GM21737 (cell line): ENCODE data around the gene TPD52L2.

ENCODE experiments used
- ATAC-seq: cut with Tn5 transposase; IDR thresholded peaks from one replicate; pipeline ENCODE4 v1.9.1; 2021; ENCODE audit warnings: mild to moderate bottlenecking, moderate library complexity; ENCODE audit not compliant: unreplicated experiment

TPD52L2 gene

DNA sequence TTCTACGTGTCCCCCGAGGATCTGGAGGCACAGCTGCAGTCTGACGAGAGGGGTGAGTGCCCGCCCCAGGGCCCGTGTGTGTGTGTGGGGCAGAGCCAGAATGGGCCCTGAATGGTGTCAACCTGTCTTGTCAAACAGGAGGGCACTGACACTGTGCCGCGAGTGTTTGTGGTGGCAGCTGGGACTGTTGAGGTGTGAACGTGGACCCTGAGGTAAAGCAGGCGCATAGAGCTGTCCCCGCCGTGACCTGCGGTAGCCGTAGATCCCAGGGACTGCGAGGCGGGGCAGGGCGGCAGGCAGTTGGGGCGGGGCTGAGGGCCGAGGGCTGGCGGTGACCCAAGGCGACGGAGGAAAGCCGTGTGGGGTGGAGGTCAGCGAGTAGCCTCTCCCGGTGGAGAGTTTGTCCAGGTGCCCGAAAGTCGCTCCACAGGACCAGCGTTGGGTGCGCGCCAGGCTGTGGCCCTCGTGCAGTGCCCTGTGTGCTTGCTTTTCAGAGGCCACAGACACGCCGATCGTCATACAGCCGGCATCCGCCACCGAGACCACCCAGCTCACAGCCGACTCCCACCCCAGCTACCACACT lies 66.0 kb downstream of the TPD52L2 start:
- no peak for ATAC-seq

DNA sequence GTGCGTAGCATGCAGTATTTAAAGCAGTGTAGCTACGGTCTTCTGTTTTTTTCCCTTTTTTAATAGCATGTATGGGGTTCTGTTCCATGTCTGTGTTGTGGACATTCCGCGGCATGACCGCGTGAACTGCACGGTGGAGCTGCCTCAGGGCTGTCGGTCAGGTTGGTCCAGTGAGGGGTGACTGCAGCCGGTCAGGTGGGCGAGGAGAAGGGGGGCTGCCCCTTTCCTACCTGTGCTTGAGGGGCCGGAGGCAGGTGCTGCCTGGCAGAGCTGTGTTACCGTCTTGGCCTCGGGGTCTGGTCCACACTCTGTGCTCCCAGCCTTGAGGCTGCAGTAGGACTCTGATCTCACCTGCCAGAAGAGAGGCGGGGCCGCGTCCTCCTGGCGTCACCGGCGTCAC lies 66.7 kb downstream of the TPD52L2 start:
- no peak for ATAC-seq

DNA sequence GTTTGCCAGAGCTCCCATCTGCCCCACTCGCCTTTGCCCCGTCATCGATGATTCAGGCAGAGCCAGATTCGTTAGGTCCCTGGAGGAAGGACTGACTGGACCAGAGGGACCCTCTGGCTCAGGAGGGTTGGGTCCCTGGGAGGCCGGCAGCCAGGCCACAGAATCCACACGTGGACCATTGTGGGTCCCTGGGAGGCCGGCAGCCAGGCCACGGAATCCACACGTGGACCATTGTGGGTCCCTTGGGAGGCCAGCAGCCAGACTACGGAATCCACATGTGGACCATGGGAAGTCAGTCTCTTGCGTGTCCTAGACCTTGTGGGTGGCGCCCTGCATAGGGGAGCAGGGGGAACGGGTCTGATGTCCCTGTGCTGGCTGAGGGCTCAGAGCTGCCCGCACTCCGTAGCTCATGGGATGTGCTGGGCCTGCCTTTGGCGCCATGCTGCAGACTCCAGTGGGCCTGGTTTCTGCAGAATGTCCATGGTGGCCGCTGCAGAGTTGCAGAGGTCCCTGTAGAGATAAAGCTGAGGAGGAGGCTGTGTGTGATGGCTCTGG lies 67.6 kb downstream of the TPD52L2 start:
- no peak for ATAC-seq

DNA sequence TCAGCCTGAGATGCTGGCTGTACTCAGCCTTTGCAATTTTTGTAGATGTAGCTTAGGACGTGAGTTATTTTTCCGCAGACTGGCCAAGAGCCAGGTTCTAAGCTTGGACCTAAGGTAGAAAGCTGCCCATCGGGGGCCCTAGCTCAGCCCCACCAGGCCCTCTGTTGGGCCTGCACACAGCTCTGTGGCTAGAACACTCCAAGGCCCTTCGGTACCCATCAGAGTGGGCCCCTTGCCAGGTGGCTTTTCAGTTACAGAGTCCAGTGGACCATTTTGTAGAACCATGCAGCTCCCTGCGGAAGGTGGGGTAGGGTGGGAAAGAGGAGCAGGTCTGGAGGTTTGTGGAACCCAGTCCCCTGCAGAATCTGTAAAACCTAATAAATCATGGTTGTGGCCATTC lies 68.6 kb downstream of the TPD52L2 start:
- ATAC-seq: no peak

DNA sequence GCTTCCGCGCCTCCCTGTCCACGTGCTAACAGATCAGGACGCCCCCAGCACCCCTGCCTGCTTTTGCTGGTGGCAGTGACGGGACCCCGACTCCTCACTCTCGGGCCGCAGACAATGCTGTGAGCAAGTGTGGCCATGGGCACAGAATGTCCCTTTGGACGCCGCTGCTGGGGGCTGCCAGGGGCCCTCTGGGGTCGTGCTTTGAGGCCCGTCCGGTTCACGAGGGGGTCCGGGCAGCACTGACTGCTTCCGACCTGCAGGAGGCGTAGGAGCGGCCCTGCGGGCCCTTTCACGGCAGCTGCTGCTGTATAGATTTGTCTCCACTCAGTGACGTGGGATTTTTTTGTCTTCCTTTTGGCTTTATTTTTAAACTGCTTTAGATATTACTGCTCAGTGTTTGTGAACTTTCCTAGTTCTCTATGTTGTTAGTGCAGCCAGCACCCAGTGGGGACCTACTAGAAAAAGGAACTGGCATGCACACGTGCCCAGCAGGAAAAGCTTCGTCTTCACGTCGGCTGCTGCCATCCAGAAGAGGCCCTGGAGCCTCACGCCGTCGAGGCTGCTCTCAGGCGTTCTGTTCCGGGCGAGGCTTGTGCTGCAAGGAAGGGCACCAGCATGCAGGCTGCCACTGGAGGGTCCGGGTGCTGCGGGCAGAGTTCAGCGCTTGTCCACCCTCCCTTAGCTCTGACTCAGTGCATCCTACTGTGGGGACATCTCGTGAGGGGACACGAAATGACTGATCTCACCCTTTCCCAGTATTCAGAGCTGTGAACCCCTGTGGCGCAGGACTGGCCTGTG lies 69.4 kb downstream of the TPD52L2 start:
- no peak for ATAC-seq

DNA sequence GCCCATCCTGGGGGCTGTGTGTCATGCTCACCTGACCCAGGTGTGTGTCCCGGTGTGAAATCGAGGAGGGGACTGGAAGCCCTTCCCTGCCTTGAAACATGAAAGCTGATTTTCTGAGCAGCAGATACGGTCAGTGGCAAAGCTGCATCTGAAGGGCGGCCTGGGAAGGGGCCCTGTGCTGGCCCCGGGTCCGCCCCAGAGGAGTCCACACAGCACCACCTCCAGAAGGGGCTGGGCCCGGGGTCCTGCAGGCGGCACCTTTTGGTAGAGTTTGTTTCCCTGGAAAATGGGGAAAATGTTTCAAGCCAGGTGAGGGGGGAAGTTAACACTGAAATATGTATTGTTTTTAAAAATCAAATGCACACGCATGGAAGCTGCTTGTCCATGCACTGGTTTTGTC lies 70.4 kb downstream of the TPD52L2 start:
- no peak for ATAC-seq

DNA sequence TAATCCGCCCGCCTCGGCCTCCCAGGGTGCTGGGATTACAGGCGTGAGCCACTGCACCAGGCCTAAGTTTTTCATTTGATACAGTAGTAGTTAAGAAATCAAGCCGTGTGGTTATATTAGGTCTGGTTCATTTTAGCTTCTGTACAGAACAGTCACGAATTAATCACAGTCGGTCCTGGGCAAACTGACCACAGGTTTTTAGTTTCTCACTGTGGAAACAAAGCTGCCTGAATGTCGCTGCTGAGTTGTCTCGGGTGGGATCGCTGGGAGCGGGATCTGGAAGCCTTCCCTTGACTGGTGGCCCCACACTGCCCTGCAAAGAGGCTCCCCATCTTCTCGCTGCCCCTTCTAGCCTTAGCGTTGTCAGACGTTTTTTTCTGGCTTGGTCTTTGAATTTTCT lies 72.5 kb downstream of the TPD52L2 start:
- ATAC-seq: no peak

DNA sequence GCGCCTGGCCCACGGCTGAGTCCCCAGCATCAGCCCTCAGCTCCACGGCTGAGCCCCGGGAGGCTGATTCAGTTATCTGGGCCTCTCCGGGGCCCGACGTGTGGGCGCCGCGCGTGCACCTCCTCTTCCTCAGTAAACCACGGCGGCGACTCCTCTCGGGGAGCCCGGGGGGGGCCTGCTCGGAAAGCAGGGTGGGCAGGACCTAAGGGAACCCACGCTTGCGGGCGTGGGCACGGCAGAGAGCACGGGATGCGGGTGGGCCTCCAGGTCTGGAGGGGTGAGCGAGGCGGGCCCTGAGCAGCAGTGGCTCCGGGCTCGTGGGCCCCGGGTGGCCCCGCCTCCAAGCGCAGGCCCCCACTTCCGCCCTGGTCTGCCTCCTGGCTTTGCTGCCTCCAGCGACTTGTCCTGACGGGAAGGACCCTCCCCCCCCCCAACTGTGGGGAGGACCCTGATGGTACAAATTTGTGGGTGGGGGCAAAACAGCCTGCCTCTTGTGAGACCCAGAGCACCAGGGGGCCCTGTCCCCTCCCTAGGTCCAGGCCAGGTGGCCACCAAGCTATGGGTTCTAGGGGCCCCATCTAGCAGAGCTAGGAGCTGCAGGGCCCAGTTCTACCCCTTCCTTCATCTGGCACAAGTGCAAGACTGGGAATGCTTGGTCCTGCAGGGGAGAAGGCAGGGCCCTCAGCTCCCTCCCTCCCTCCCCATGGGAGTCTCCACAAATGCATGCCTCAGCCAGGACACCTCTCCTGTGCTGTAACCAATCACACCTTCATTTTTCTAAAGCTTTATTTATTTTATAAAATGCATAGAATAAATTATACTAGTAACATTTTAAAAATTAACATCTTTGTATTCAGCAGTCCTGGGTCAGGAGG lies 74.2 kb downstream of the TPD52L2 start:
- ATAC-seq: no peak

DNA sequence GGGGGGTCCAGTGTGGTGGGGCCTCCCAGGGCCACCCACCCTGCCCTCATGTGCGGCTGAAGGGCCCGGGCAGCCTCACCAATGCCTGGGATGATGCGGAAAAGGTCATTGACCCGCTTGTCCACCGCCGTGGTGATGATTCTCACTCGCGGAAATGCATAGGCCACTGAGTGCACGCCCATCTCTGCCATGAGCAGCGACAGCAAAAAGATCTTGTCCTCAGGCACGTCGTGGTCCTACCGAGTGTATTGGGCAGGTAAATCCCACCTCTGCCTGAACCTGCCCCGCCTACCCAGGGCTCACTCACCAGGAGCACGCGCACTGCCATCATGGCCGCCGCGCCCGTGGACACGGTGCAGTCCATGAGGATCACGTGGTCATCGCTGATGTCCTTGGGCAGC lies 75.0 kb downstream of the TPD52L2 start:
- no peak for ATAC-seq

DNA sequence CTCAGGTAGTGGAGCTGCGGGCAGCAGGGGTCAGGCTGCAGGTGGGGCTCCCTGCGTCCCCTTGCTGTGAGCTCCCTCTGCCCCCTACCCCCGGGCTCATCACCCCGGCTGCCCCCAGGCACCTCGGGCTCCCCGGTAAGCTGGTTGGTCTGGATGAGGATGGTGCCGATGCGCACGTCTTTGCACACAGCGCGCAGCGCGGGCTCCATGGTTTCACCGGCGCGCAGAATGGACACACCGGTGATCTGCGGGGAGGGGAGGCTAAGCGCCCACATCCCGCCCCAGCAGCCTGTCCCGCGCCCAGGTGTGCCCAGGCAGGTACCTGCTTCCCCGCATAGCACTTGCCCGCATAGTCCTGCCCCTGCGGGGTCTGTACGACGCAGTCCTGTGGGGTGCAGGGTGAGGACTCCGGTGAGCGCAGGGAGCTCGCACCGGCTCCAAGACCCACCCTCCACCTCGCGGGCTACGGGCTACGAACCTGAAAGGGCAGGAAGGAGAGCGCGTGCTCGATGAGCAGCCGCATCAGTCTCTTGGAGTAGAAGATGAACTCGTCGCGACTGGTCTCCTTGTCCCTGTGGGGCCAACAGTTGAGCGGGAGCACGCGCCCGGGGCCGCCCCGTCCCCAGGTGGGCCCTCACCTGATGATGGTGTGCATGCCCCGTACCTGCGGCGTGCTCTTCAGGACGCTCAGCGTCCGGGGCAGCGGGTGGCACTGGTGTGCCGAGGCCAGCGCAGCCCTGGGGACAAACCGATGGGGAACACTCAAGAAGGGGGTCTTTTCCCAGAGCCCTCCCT lies 75.6 kb downstream of the TPD52L2 start:
- no peak for ATAC-seq
